OCI-LY3 (cell line): Measurements from ENCODE around the gene NLGN2.

Experiments used
- H2AFZ ChIP-seq: fragments of 200-600, 300-600 bp; shearing (Covaris generic); 2 replicates; pipeline ENCODE4 v1.6.0; 2014; ENCODE audit warnings: antibody characterized with exemption, low read depth, low read length
- H3K27ac ChIP-seq: fragments of 200-600, 300-600 bp; sonication (generic); 2 replicates; pipeline ENCODE4 v1.5.1; 2014; ENCODE audit warnings: mild to moderate bottlenecking, low read length, moderate library complexity, mixed read lengths
- H3K27me3 ChIP-seq: fragments of 200-600, 300-600 bp; sonication (generic); 2 replicates; pipeline ENCODE4 v1.6.1; 2014; ENCODE audit warnings: low read depth, low read length, mixed read lengths
- H3K36me3 ChIP-seq: fragments of 200-600, 300-600 bp; sonication (generic); replicated peaks from 2 replicates; pipeline ENCODE3; 2014; ENCODE audit warnings: low read depth, low read length, mixed read lengths
- H3K4me1 ChIP-seq: fragments of 300-600, 200-600 bp; sonication (generic); 2 replicates; pipeline ENCODE4 v1.6.1; 2014; ENCODE audit warnings: low read length, mixed read lengths
- H3K4me2 ChIP-seq: fragments of 200-600, 300-600 bp; sonication (generic); 2 replicates; pipeline ENCODE4 v1.6.1; 2014; ENCODE audit warnings: low read length, mixed read lengths
- H3K4me3 ChIP-seq: fragments of 300-600, 200-600 bp; sonication (generic); 2 replicates; pipeline ENCODE4 v1.5.1; 2014; ENCODE audit warnings: antibody characterized with exemption, mild to moderate bottlenecking, low read length, moderate library complexity
- H3K79me2 ChIP-seq: fragments of 300-600, 200-600 bp; shearing (Covaris generic); 2 replicates; pipeline ENCODE4 v1.6.1; 2014; ENCODE audit warnings: mild to moderate bottlenecking, low read length, mixed read lengths
- H3K9ac ChIP-seq: fragments of 300-600, 200-600 bp; shearing (Covaris generic); 2 replicates; pipeline ENCODE4 v1.6.0; 2014; ENCODE audit warnings: mild to moderate bottlenecking, low read length, moderate library complexity
- H3K9me3 ChIP-seq: fragments of 200-600, 300-600 bp; shearing (Covaris generic); 2 replicates; pipeline ENCODE4 v1.6.1; 2014; ENCODE audit warnings: low read length, mixed read lengths; ENCODE audit not compliant: insufficient read depth
- H4K20me1 ChIP-seq: fragments of 200-600, 300-600 bp; sonication (generic); 2 replicates; pipeline ENCODE4 v1.6.1; 2016; ENCODE audit warnings: low read length, mixed read lengths; ENCODE audit not compliant: insufficient read depth
- EZH2phosphoT487 ChIP-seq: fragments of 200-600 bp; shearing (Covaris generic); IDR thresholded peaks from 2 replicates; pipeline ENCODE4 v1.6.1; 2018; ENCODE audit warnings: antibody characterized with exemption, mixed run types, low read depth
- TF ChIP-seq, protein P1 (sequence below): fragments of 200-600, 300-600 bp; sonication (generic); IDR thresholded peaks from 2 replicates; pipeline ENCODE4 v1.5.1; 2014; ENCODE audit warnings: antibody characterized with exemption, low read length, low read depth

Gene NLGN2

DNA sequence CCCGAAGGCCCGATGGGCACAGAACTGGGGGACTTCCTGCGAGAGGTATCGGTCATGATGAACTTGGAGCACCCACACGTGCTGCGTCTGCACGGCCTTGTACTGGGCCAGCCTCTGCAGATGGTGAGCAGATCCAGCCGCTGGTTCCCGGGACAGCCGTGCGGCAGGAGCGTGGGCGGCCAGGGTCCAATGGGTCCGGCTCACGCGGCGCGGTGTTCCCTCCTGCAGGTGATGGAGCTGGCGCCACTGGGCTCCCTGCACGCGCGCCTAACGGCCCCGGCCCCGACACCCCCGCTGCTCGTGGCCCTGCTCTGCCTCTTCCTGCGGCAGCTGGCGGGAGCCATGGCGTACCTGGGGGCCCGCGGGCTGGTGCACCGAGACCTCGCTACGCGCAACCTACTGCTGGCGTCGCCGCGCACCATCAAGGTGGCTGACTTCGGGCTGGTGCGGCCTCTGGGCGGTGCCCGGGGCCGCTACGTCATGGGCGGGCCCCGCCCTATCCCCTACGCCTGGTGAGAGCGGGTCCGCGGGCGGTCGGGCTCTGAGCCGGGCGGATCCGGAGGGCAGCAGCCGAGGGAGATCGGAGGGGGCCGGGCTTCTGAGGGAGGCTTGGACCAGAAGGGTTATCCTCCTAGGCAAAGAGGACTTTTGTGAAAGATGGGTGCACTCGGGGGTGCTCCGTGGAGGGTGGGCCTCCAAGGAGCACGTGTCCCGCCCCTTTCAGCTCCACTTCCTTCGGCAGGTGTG is 23.7 kb upstream of the NLGN2 start:
- Histone ChIP-seq H3K27me3 (no peaks in the 10 kb centered on the region), H3K4me3 (peak overlapping the region; percentile 84), H2AFZ (peak overlapping the region; percentile 86; the same call in 1 of the 2 replicates), H3K27ac (no peak overlapping the region), H3K36me3 (no peaks in the 10 kb centered on the region), H3K4me1 (peaks cover 9% of the 10 kb centered on the region; the same call in 1 of the 2 replicates), H4K20me1 (no peaks in the 10 kb centered on the region), H3K79me2 (no peaks in the 10 kb centered on the region), H3K4me2 (peak overlapping the region; percentile 77), H3K9ac (peak overlapping the region; percentile 67), H3K9me3 (0 out of 2 replicates have a peak, but pooled peaks cover 5% of the 10 kb centered on the region)
- TF ChIP-seq EZH2phosphoT487, result no peak
- TF ChIP-seq, protein P1, sequence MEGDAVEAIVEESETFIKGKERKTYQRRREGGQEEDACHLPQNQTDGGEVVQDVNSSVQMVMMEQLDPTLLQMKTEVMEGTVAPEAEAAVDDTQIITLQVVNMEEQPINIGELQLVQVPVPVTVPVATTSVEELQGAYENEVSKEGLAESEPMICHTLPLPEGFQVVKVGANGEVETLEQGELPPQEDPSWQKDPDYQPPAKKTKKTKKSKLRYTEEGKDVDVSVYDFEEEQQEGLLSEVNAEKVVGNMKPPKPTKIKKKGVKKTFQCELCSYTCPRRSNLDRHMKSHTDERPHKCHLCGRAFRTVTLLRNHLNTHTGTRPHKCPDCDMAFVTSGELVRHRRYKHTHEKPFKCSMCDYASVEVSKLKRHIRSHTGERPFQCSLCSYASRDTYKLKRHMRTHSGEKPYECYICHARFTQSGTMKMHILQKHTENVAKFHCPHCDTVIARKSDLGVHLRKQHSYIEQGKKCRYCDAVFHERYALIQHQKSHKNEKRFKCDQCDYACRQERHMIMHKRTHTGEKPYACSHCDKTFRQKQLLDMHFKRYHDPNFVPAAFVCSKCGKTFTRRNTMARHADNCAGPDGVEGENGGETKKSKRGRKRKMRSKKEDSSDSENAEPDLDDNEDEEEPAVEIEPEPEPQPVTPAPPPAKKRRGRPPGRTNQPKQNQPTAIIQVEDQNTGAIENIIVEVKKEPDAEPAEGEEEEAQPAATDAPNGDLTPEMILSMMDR, result no peak

DNA sequence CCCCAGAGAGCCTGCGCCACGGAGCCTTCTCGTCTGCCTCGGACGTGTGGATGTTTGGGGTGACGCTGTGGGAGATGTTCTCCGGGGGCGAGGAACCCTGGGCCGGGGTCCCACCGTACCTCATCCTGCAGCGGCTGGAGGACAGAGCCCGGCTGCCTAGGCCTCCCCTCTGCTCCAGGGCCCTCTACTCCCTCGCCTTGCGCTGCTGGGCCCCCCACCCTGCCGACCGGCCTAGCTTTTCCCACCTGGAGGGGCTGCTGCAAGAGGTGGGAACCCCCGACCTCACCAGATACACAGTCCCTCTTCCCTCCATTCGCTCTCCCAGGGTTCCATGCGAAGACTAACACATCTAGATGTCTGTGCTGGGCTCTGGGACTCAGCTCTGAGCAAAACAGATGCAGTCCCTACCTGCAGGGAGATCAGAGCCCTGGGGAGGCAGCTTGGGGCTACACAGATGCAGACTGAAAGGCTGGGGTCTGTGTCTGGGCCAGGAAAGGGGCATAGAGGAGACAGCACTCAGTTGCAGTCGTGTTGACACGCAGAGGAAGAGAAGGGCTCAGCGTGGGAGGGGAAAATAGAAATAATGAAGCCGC is 23.1 kb upstream of the NLGN2 start:
- Histone ChIP-seq H3K4me3 (peak overlapping the region; percentile 84), H3K9me3 (no peaks in the 10 kb centered on the region), H4K20me1 (no peaks in the 10 kb centered on the region), H3K79me2 (no peaks in the 10 kb centered on the region), H3K27ac (no peak overlapping the region), H3K9ac (peak overlapping the region; percentile 67), H2AFZ (peak overlapping the region; percentile 86; the same call in 1 of the 2 replicates), H3K4me1 (peaks cover 9% of the 10 kb centered on the region; the same call in 1 of the 2 replicates), H3K27me3 (no peaks in the 10 kb centered on the region), H3K36me3 (no peaks in the 10 kb centered on the region), H3K4me2 (peak overlapping the region; percentile 77)
- TF ChIP-seq, protein P1, result no peak
- no peak for TF ChIP-seq EZH2phosphoT487

DNA sequence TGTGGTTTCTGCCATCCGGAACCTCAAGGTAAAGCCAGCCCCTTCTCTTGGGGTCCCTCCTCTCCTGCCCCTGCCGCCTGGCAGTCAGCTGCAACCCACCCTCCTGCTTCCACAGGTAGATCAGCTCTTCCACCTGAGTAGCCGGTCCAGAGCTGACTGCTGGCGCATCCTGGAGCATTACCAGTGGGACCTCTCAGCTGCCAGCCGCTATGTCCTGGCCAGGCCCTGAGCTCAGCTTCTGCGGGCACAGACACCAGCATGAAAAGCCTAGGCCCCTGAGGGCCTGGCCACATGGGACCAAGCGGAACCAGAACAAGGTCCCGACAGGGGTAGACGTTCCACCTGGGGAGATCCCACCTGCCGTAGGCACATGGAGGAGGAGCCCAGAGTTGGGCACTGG is 18.8 kb upstream of the NLGN2 start:
- H3K79me2 ChIP-seq, result no peaks in the 10 kb centered on the region
- H3K36me3 ChIP-seq, result no peaks in the 10 kb centered on the region
- H3K4me2 ChIP-seq, result no peak overlapping the region
- no peak overlapping the region for H2AFZ ChIP-seq
- H4K20me1 ChIP-seq, result no peaks in the 10 kb centered on the region
- no peaks in the 10 kb centered on the region for H3K9me3 ChIP-seq
- no peak overlapping the region for H3K4me3 ChIP-seq
- no peaks in the 10 kb centered on the region for H3K27me3 ChIP-seq
- H3K27ac ChIP-seq, result no peak overlapping the region
- H3K9ac ChIP-seq, result no peak overlapping the region
- TF ChIP-seq EZH2phosphoT487, result no peak
- TF ChIP-seq, protein P1, result no peak
- H3K4me1 ChIP-seq, result peaks cover 7% of the 10 kb centered on the region; the same call in 1 of the 2 replicates
